GM23248 (cell line): ENCODE results near the gene CRY2. TPM values are rescaled to one million over a fixed set of nuclear protein-coding genes. Genes with fewer than 3 reads are reported as not detected.

Experiments
- DNase-seq: peaks from one replicate; pipeline ENCODE4 v3.0.0-alpha.2; 2015
- H2AFZ ChIP-seq: fragments of 200-600 bp; sonication (generic); 2 replicates; pipeline ENCODE4 v1.6.1; 2016; ENCODE audit warnings: antibody characterized with exemption
- H3F3A ChIP-seq: fragments of 200-600 bp; sonication (generic); 2 replicates; pipeline ENCODE4 v1.6.1; 2016; ENCODE audit warnings: mild to moderate bottlenecking, antibody characterized with exemption, mixed run types; ENCODE audit not compliant: insufficient read depth
- H3K27ac ChIP-seq: fragments of 200-600 bp; sonication (generic); 2 replicates; pipeline ENCODE4 v1.5.1; 2016; ENCODE audit warnings: mild to moderate bottlenecking
- H3K27me3 ChIP-seq: fragments of 200-600 bp; sonication (generic); replicated peaks from 2 replicates; pipeline ENCODE4 v1.6.1; 2016; ENCODE audit warnings: mild to moderate bottlenecking; ENCODE audit not compliant: insufficient read depth
- H3K36me3 ChIP-seq: fragments of 200-600 bp; sonication (generic); 2 replicates; pipeline ENCODE4 v1.6.1; 2016; ENCODE audit warnings: low read depth, mild to moderate bottlenecking
- H3K4me1 ChIP-seq: fragments of 200-600 bp; sonication (generic); 2 replicates; pipeline ENCODE4 v1.6.1; 2016; ENCODE audit warnings: mild to moderate bottlenecking; ENCODE audit not compliant: insufficient read depth
- H3K4me2 ChIP-seq: fragments of 200-600 bp; sonication (generic); one replicate; pipeline ENCODE4 v1.6.1; 2016; ENCODE audit warnings: mild to moderate bottlenecking; ENCODE audit not compliant: unreplicated experiment
- H3K4me3 ChIP-seq: fragments of 200-600 bp; sonication (generic); 2 replicates; pipeline ENCODE4 v1.5.1; 2016; ENCODE audit warnings: mild to moderate bottlenecking
- H3K79me2 ChIP-seq: fragments of 200-600 bp; sonication (generic); 2 replicates; pipeline ENCODE4 v1.6.1; 2016; ENCODE audit warnings: mild to moderate bottlenecking; ENCODE audit not compliant: insufficient read depth
- H3K9ac ChIP-seq: fragments of 200-600 bp; sonication (generic); 2 replicates; pipeline ENCODE4 v1.6.1; 2016; ENCODE audit warnings: mild to moderate bottlenecking
- H3K9me2 ChIP-seq: fragments of 200-600 bp; sonication (generic); 2 replicates; pipeline ENCODE4 v1.6.1; 2016; ENCODE audit warnings: mixed run types, mild to moderate bottlenecking, moderate library complexity; ENCODE audit not compliant: insufficient read depth
- H3K9me3 ChIP-seq: fragments of 200-600 bp; sonication (generic); one replicate; pipeline ENCODE4 v1.6.1; 2017; ENCODE audit warnings: low read depth
- H4K20me1 ChIP-seq: fragments of 200-600 bp; sonication (generic); 2 replicates; pipeline ENCODE4 v1.6.0; 2016; ENCODE audit not compliant: insufficient read depth
- EZH2 ChIP-seq: fragments of 200-600 bp; sonication (generic); IDR thresholded peaks from 2 replicates; pipeline ENCODE4 v1.6.1; 2018; ENCODE audit warnings: antibody characterized with exemption, mild to moderate bottlenecking; ENCODE audit not compliant: insufficient read depth, poor library complexity, severe bottlenecking
- EZH2phosphoT487 ChIP-seq: fragments of 200-600 bp; sonication (generic); IDR thresholded peaks from 2 replicates; pipeline ENCODE4 v1.6.1; 2018; ENCODE audit warnings: antibody characterized with exemption, moderate library complexity, mild to moderate bottlenecking, low read depth; ENCODE audit not compliant: insufficient read depth
- WGBS, 2 experiments: methylation state at CpG; one replicate each; pipeline ENCODE4 v1.1.6; 2015 to 2017; ENCODE audit warnings: low lambda C conversion rate in 2 of 2, low coverage in 1 of 2; ENCODE audit errors: missing lambda C conversion rate in 2 of 2; 5-methylcytosine and 5-hydroxymethylcytosine counted together
- in situ Hi-C: fragments of 300-500 bp; cut with MboI; formaldehyde crosslinking; loops from 2 replicates; pipeline ENCODE4 v1.15.0; 2020
- polyA plus RNA-seq: library from polyadenylated mRNA; unstranded; fragments of >200 nt; fragmentation: Nextera tagmentation; extraction: Ambion mirVana; gene quantifications from 2 replicates; pipeline ENCODE4 v1.2.1, GENCODE V29; 2016
- total RNA-seq: library from RNA; depleted of rRNA; stranded (reverse); fragments of >200 nt; shearing (Covaris generic); gene quantifications from 2 replicates; pipeline ENCODE4 v1.2.3, GENCODE V29; 2014

CRY2 gene
- total and polyA plus RNA-seq, 2 experiments from 2014 or later: 7.6 to 10.3 TPM

GRCh38 chr11:45809456-45810395 lies 37.5 kb upstream of the CRY2 start:
- Histone ChIP-seq H3K27me3 (no peaks in the 10 kb centered on the region), H3K9me2 (no peaks in the 10 kb centered on the region), H3K36me3 (no peaks in the 10 kb centered on the region), H3K4me1 (peaks cover 23% of the 10 kb centered on the region), H4K20me1 (no peaks in the 10 kb centered on the region), H3K27ac (no peak overlapping the region), H3K79me2 (peaks cover 41% of the 10 kb centered on the region), H3K4me2 (no peak overlapping the region), H3K9ac (no peak overlapping the region), H2AFZ (no peak overlapping the region), H3K4me3 (no peak overlapping the region), H3F3A (no peaks in the 10 kb centered on the region), H3K9me3 (no peaks in the 10 kb centered on the region)
- no peak for TF ChIP-seq EZH2
- whole genome bisulfite sequencing, 2 experiments: 80 to 83% methylated on average over 11 of the region's 11 CpGs
- DNase-seq: peak; percentile 29
- in situ Hi-C loops: no loop called here

DNA sequence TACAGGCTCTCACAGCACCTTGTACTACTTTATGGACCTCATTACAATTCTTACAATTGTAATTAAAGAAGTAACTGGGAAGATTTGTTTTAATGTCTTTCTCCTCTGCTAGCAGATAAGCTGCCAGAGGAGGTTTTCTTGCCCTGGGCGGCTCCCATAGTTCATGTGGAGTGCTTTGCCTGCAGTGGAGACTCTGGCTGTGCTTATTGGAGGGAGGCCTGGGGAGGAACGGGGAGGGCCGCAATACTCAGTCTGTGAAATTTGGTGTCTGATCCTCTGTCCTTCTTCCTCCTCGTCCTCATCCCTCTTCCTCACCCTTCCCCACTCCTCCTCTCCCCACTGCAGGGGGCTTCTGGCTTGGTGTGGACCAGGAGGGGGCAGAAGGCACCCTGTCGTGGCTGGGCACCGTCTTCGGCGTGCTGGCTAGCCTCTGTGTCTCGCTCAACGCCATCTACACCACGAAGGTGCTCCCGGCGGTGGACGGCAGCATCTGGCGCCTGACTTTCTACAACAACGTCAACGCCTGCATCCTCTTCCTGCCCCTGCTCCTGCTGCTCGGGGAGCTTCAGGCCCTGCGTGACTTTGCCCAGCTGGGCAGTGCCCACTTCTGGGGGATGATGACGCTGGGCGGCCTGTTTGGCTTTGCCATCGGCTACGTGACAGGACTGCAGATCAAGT lies 36.7 kb upstream of the CRY2 start:
- H2AFZ ChIP-seq: no peak overlapping the region
- H3K4me1 ChIP-seq: peaks cover 23% of the 10 kb centered on the region
- 0 out of 2 replicates have a peak, but pooled peaks cover under 1% of the 10 kb centered on the region for H3F3A ChIP-seq
- no peaks in the 10 kb centered on the region for H3K9me3 ChIP-seq
- in situ Hi-C loops: no loop called here
- H3K27me3 ChIP-seq: no peaks in the 10 kb centered on the region
- H3K27ac ChIP-seq: no peak overlapping the region
- H3K36me3 ChIP-seq: no peaks in the 10 kb centered on the region
- WGBS, 2 experiments: 85 to 90% methylated on average over 23 of the region's 23 CpGs
- H3K4me2 ChIP-seq: no peak overlapping the region
- H3K9me2 ChIP-seq: no peaks in the 10 kb centered on the region
- no peak for DNase-seq
- H4K20me1 ChIP-seq: no peaks in the 10 kb centered on the region
- no peak overlapping the region for H3K9ac ChIP-seq
- H3K79me2 ChIP-seq: peaks cover 37% of the 10 kb centered on the region
- no peak overlapping the region for H3K4me3 ChIP-seq
- TF ChIP-seq EZH2phosphoT487 (no peak), EZH2 (no peak)

DNA sequence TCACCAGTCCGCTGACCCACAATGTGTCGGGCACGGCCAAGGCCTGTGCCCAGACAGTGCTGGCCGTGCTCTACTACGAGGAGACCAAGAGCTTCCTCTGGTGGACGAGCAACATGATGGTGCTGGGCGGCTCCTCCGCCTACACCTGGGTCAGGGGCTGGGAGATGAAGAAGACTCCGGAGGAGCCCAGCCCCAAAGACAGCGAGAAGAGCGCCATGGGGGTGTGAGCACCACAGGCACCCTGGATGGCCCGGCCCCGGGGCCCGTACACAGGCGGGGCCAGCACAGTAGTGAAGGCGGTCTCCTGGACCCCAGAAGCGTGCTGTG lies 36.2 kb upstream of the CRY2 start:
- 0 out of 2 replicates have a peak, but pooled peaks cover 3% of the 10 kb centered on the region for H3F3A ChIP-seq
- no peak overlapping the region for H3K4me2 ChIP-seq
- no peak overlapping the region for H3K9ac ChIP-seq
- H3K9me2 ChIP-seq: no peaks in the 10 kb centered on the region
- peaks cover 32% of the 10 kb centered on the region for H3K79me2 ChIP-seq
- no peaks in the 10 kb centered on the region for H3K36me3 ChIP-seq
- in situ Hi-C loops: no loop called here
- TF ChIP-seq EZH2phosphoT487: no peak
- no peak for TF ChIP-seq EZH2
- H2AFZ ChIP-seq: no peak overlapping the region
- no peaks in the 10 kb centered on the region for H3K27me3 ChIP-seq
- no peaks in the 10 kb centered on the region for H4K20me1 ChIP-seq
- H3K4me3 ChIP-seq: no peak overlapping the region
- H3K9me3 ChIP-seq: no peaks in the 10 kb centered on the region
- DNase-seq: no peak
- whole genome bisulfite sequencing, 2 experiments: 84 to 87% methylated on average over 12 to 17 of the region's 17 CpGs
- no peak overlapping the region for H3K27ac ChIP-seq
- peaks cover 21% of the 10 kb centered on the region for H3K4me1 ChIP-seq

- no peak for DNase-seq
- H3K4me2 ChIP-seq: no peak overlapping the region
- peaks cover 26% of the 10 kb centered on the region for H3K79me2 ChIP-seq
- H3F3A ChIP-seq: 0 out of 2 replicates have a peak, but pooled peaks cover 3% of the 10 kb centered on the region
- no peaks in the 10 kb centered on the region for H4K20me1 ChIP-seq
- no peaks in the 10 kb centered on the region for H3K27me3 ChIP-seq
- peaks cover 14% of the 10 kb centered on the region for H3K4me1 ChIP-seq
- in situ Hi-C loops: no loop called here
- H3K9ac ChIP-seq: no peak overlapping the region
- no peaks in the 10 kb centered on the region for H3K9me2 ChIP-seq
- no peak overlapping the region for H2AFZ ChIP-seq
- H3K27ac ChIP-seq: no peak overlapping the region
- whole genome bisulfite sequencing, 2 experiments: 86 to 88% methylated on average over 8 of the region's 8 CpGs
- H3K36me3 ChIP-seq: no peaks in the 10 kb centered on the region
- H3K4me3 ChIP-seq: no peak overlapping the region
- no peaks in the 10 kb centered on the region for H3K9me3 ChIP-seq
- TF ChIP-seq EZH2: no peak
- TF ChIP-seq EZH2phosphoT487: no peak
Measured at GRCh38 chr11:45811571-45812290, 35.5 kb upstream of the CRY2 start.
